ENCODE data around the gene MBNL1. TPM values are rescaled to one million over a fixed set of nuclear protein-coding genes. Genes with fewer than 3 reads are reported as not detected.

The MBNL1 gene
- total and polyA plus RNA-seq, 3 donors from 2014 or later = 36.5 to 167 (median 145) TPM

DNA sequence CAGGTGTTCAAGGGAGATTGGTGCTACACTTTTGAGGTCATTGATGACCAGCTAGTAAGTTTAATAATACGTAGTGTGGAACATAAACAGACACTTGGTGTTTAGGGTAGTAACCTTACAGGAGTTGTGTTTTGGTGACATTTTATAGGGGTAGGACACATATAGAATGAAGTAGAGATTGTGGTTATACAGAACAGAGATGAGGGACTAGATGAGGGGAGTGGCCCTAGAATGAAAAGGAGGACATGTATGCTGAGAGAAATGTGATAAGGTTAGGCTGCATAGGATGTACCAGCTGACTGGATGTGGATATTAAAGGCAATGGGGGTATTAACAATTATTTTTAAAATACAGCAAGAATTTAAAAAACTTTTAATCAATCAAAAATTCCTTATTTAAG, 8.0 kb downstream of the MBNL1 start:
- no peak overlapping the region for H3K27ac ChIP-seq

DNA sequence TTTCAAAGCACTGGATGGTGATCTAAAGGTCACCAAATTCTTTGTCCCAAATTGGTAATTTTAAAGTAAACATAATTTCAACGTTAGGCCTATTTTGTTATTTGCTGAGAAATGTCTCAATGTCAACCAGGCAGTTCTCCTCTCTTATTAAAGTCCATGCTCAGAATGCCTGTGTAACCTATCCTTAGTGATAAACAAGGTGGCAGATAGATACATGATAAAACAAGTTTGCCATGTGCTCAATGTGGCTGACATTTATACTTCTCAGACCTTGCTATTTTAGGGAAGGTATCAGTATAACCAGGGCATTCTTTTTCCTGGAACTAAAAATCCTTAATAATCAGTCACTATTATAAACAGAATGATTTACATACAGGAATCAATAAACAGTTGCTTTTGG, 8.5 kb downstream of the MBNL1 start:
- H3K4me1 ChIP-seq = peaks cover 7% of the 10 kb centered on the region
- DNase-seq = no peak
- H3K9me3 ChIP-seq = no peaks in the 10 kb centered on the region
- 37 to 49% methylated on average over 1 of the region's 1 CpG for WGBS, 2 donors
- no peaks in the 10 kb centered on the region for H3K27me3 ChIP-seq
- H3K36me3 ChIP-seq (ENCODE audit: low read depth, missing control alignments) = no peaks in the 10 kb centered on the region
- TF ChIP-seq POLR2A (IDR thresholded peaks at IDR 0.05) = no peak
- TF ChIP-seq, protein P1, sequence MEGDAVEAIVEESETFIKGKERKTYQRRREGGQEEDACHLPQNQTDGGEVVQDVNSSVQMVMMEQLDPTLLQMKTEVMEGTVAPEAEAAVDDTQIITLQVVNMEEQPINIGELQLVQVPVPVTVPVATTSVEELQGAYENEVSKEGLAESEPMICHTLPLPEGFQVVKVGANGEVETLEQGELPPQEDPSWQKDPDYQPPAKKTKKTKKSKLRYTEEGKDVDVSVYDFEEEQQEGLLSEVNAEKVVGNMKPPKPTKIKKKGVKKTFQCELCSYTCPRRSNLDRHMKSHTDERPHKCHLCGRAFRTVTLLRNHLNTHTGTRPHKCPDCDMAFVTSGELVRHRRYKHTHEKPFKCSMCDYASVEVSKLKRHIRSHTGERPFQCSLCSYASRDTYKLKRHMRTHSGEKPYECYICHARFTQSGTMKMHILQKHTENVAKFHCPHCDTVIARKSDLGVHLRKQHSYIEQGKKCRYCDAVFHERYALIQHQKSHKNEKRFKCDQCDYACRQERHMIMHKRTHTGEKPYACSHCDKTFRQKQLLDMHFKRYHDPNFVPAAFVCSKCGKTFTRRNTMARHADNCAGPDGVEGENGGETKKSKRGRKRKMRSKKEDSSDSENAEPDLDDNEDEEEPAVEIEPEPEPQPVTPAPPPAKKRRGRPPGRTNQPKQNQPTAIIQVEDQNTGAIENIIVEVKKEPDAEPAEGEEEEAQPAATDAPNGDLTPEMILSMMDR (IDR thresholded peaks at IDR 0.05) = no peak
- intact Hi-C loops (cut with DNase I; ENCODE audit: low total_unique reads) = no loop called here
- H3K4me3 ChIP-seq = no peak overlapping the region
- H3K27ac ChIP-seq = no peak overlapping the region

More for the DNA sequence above, 8.0 kb downstream of the MBNL1 start:
- Histone ChIP-seq H3K27me3 (no peaks in the 10 kb centered on the region), H3K4me3 (no peak overlapping the region), H3K9me3 (no peaks in the 10 kb centered on the region), H3K36me3 (ENCODE audit: low read depth, missing control alignments) (no peaks in the 10 kb centered on the region), H3K4me1 (peaks cover 7% of the 10 kb centered on the region)
- no peak for DNase-seq
- 83 to 87% methylated on average over 1 of the region's 1 CpG for WGBS, 2 donors
- TF ChIP-seq, protein P1 (IDR thresholded peaks at IDR 0.05) = no peak
- no peak for TF ChIP-seq POLR2A (IDR thresholded peaks at IDR 0.05)
- intact Hi-C loops (cut with DNase I; ENCODE audit: low total_unique reads) = no loop called here

DNA sequence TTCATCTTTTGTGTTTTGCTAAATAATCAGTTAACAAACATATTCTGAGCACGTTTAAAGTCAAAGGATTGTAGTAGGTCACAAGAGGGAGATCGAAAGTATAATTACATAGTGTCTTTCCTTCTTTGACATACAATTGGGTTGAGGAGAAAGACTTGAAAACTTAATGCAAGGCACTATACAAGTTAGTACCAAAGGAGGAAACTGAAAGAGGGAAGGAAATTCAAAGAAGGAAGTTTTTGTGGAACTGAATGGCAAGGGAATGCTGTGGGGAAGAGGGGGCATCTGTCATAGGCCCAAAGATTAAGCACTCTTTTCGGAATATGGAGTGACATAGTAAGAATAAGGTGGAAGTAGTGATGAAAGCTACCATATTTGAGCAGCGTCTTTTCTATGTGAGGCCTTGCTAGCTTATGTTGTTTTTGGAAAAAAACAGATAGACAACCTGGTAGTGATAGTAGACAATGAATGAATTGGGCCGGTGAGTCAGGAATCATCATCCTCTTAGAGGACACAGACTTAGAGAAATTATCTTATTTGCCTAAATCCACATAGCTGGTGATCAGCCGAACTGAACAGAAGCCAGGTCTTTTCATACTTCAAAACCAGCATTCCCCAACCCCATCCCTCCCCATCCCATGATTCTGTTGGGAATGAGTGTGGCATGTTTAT, 10.2 kb downstream of the MBNL1 start:
- Histone ChIP-seq H3K9me3 (no peaks in the 10 kb centered on the region), H3K36me3 (ENCODE audit: low read depth, missing control alignments) (no peaks in the 10 kb centered on the region), H3K27me3 (no peaks in the 10 kb centered on the region), H3K4me3 (no peak overlapping the region), H3K4me1 (peaks cover 16% of the 10 kb centered on the region), H3K27ac (no peak overlapping the region)
- intact Hi-C loops (cut with DNase I; ENCODE audit: low total_unique reads) = no loop called here
- no peak for TF ChIP-seq POLR2A (IDR thresholded peaks at IDR 0.05)
- TF ChIP-seq, protein P1 (IDR thresholded peaks at IDR 0.05) = no peak
- 71 to 82% methylated on average over 6 of the region's 6 CpGs for WGBS, 2 donors
- no peak for DNase-seq

DNA sequence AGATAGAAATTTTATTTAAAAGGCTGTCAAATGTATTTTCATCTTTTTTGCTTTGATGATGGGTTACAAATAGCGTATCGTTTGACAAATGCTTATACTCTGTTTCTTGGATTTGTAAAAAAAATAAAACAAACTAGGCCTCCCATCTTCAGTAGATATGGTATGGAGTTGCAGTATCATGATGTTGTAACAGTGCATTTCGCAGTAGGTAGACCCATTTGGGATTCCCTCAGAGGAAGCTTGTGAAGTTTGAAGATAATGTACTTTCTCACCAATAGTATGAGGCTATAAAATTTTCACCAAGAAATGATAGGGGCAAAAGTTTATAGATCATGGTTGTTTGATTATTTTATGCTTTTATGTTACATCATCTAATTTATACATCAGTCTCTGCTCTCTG, 10.8 kb downstream of the MBNL1 start:
- WGBS, 2 donors = 89 to 92% methylated on average over 3 of the region's 3 CpGs
- no peak overlapping the region for H3K27ac ChIP-seq
- DNase-seq = no peak
- H3K36me3 ChIP-seq (ENCODE audit: low read depth, missing control alignments) = no peaks in the 10 kb centered on the region
- H3K4me1 ChIP-seq = peaks cover 16% of the 10 kb centered on the region
- TF ChIP-seq, protein P1 (IDR thresholded peaks at IDR 0.05) = no peak
- no peak for TF ChIP-seq POLR2A (IDR thresholded peaks at IDR 0.05)
- no peaks in the 10 kb centered on the region for H3K9me3 ChIP-seq
- H3K4me3 ChIP-seq = no peak overlapping the region
- intact Hi-C loops (cut with DNase I; ENCODE audit: low total_unique reads) = no loop called here
- H3K27me3 ChIP-seq = no peaks in the 10 kb centered on the region

DNA sequence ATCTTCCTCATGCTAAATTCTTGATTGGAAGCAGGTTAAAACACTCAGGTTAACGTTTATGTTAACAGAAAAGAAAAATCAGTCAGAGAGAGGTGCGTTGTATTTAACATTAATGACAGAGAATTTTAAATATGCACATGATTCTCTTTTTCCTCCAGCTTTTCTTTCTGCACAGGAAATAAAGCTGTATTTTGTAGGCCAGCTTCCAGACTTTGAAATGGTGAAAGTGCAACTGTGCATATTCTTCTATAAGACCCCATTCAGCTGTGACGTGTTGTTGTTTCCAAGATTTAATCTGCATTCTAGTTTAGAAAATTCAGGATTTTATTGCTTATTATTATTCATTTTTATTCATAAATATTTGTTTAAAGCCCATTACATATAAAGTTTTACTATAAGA, 11.8 kb downstream of the MBNL1 start:
- Histone ChIP-seq H3K4me3 (no peak overlapping the region), H3K27ac (no peak overlapping the region), H3K27me3 (no peaks in the 10 kb centered on the region), H3K4me1 (peaks cover 16% of the 10 kb centered on the region), H3K36me3 (ENCODE audit: low read depth, missing control alignments) (no peaks in the 10 kb centered on the region), H3K9me3 (no peaks in the 10 kb centered on the region)
- 66 to 76% methylated on average over 3 of the region's 3 CpGs for WGBS, 2 donors
- TF ChIP-seq, protein P1 (IDR thresholded peaks at IDR 0.05) = no peak
- TF ChIP-seq POLR2A (IDR thresholded peaks at IDR 0.05) = no peak
- intact Hi-C loops (cut with DNase I; ENCODE audit: low total_unique reads) = no loop called here
- DNase-seq = no peak

Measured in testis (tissue), 3 donors.